OCI-LY1 (cell line): ENCODE results near the gene KRT6A.

Source experiments
- H2AFZ ChIP-seq: fragments of 200-600 bp; sonication (generic), shearing (Covaris generic); 2 replicates; pipeline ENCODE4 v1.6.0; 2014; ENCODE audit warnings: antibody characterized with exemption, mild to moderate bottlenecking, low read length
- H3F3A ChIP-seq: fragments of 200-600 bp; sonication (generic), shearing (Covaris generic); 2 replicates; pipeline ENCODE4 v1.6.0; 2014; ENCODE audit warnings: mild to moderate bottlenecking, antibody characterized with exemption, low read length, moderate library complexity; ENCODE audit not compliant: insufficient read depth
- H3K27ac ChIP-seq: fragments of 200-600 bp; sonication (generic); 2 replicates; pipeline ENCODE4 v1.5.1; 2014; ENCODE audit warnings: low read length, mixed run types, mild to moderate bottlenecking, low read depth; ENCODE audit not compliant: poor library complexity, severe bottlenecking
- H3K27me3 ChIP-seq: fragments of 200-600 bp; sonication (generic); 2 replicates; pipeline ENCODE4 v1.6.0; 2014; ENCODE audit warnings: antibody characterized with exemption, mild to moderate bottlenecking, low read length, moderate library complexity; ENCODE audit not compliant: insufficient read depth
- H3K36me3 ChIP-seq: fragments of 200-600 bp; sonication (generic); 2 replicates; pipeline ENCODE4 v1.6.1; 2014; ENCODE audit warnings: mild to moderate bottlenecking, antibody characterized with exemption, low read length, moderate library complexity, mixed read lengths; ENCODE audit not compliant: insufficient read depth
- H3K4me1 ChIP-seq: fragments of 200-600 bp; sonication (generic); 2 replicates; pipeline ENCODE4 v1.5.1; 2014; ENCODE audit warnings: mild to moderate bottlenecking, low read length, moderate library complexity; ENCODE audit not compliant: insufficient read depth, severe bottlenecking
- H3K4me2 ChIP-seq: fragments of 200-600 bp; sonication (generic), shearing (Covaris generic); 2 replicates; pipeline ENCODE4 v1.6.1; 2014; ENCODE audit warnings: low read length
- H3K4me3 ChIP-seq: fragments of 200-600 bp; sonication (generic); 2 replicates; pipeline ENCODE4 v1.5.1; 2014; ENCODE audit warnings: low read length, low read depth, mild to moderate bottlenecking, mixed read lengths; ENCODE audit not compliant: poor library complexity, severe bottlenecking
- H3K79me2 ChIP-seq: fragments of 200-600 bp; shearing (Covaris generic); 2 replicates; pipeline ENCODE4 v1.6.1; 2016; ENCODE audit warnings: mixed run types, low read length, mixed read lengths; ENCODE audit not compliant: insufficient read depth
- H3K9ac ChIP-seq: fragments of 200-600 bp; sonication (generic), shearing (Covaris generic); 2 replicates; pipeline ENCODE4 v1.6.1; 2014; ENCODE audit warnings: mild to moderate bottlenecking, low read length, mixed read lengths
- H3K9me2 ChIP-seq: fragments of 200-600 bp; sonication (generic), shearing (Covaris generic); 2 replicates; pipeline ENCODE4 v1.6.1; 2014; ENCODE audit warnings: low read depth, mild to moderate bottlenecking, low read length, mixed read lengths
- H3K9me3 ChIP-seq: fragments of 200-600 bp; shearing (Covaris generic); 2 replicates; pipeline ENCODE4 v1.6.1; 2014; ENCODE audit warnings: low read length, mixed read lengths
- H4K20me1 ChIP-seq: fragments of 200-600 bp; sonication (generic), shearing (Covaris generic); 2 replicates; pipeline ENCODE4 v1.6.0; 2016; ENCODE audit warnings: mild to moderate bottlenecking, low read length; ENCODE audit not compliant: insufficient read depth
- EZH2 ChIP-seq: fragments of 200-600 bp; sonication (generic), shearing (Covaris generic); IDR thresholded peaks from 2 replicates; pipeline ENCODE4 v1.8.0; 2017; ENCODE audit warnings: borderline replicate concordance, mixed run types, mild to moderate bottlenecking, antibody characterized with exemption, low read length, moderate library complexity, mixed read lengths
- TF ChIP-seq, protein P1 (sequence below): fragments of 200-600 bp; sonication (generic), shearing (Covaris generic); IDR thresholded peaks from 2 replicates; pipeline ENCODE4 v1.5.1; 2017; ENCODE audit warnings: mild to moderate bottlenecking, antibody characterized with exemption, low read length, moderate library complexity, mixed read lengths

KRT6A gene

DNA sequence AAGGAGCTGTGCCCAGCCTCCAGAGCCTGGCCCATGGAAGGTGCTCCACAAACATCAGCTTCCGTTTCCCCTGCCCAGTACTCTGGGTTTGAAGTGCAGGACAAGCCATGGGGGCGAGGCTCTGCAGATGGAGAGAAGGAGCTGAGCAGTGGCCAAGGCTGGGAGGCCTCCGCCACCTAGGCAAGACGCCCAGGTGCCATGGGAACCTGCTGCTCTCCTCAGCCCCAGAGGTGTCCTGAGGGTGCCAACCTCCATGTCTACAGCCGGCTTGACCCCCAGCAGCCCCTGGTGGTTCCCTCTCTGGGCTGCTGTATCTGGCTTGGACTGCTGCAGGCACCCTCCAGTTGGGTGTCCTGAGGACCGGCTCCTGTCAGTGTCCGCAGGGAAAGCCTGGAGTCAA is 47.5 kb upstream of the KRT6A start:
- Histone ChIP-seq H3K27ac (no peak overlapping the region), H3K4me3 (no peak overlapping the region), H2AFZ (no peak overlapping the region), H3K27me3 (no peaks in the 10 kb centered on the region), H3K4me2 (no peak overlapping the region), H3K9me2 (no peaks in the 10 kb centered on the region), H4K20me1 (no peaks in the 10 kb centered on the region), H3K9me3 (no peaks in the 10 kb centered on the region), H3K4me1 (no peaks in the 10 kb centered on the region), H3F3A (no peaks in the 10 kb centered on the region), H3K9ac (no peak overlapping the region), H3K36me3 (no peaks in the 10 kb centered on the region), H3K79me2 (no peaks in the 10 kb centered on the region)
- no peak for TF ChIP-seq EZH2
- TF ChIP-seq, protein P1, sequence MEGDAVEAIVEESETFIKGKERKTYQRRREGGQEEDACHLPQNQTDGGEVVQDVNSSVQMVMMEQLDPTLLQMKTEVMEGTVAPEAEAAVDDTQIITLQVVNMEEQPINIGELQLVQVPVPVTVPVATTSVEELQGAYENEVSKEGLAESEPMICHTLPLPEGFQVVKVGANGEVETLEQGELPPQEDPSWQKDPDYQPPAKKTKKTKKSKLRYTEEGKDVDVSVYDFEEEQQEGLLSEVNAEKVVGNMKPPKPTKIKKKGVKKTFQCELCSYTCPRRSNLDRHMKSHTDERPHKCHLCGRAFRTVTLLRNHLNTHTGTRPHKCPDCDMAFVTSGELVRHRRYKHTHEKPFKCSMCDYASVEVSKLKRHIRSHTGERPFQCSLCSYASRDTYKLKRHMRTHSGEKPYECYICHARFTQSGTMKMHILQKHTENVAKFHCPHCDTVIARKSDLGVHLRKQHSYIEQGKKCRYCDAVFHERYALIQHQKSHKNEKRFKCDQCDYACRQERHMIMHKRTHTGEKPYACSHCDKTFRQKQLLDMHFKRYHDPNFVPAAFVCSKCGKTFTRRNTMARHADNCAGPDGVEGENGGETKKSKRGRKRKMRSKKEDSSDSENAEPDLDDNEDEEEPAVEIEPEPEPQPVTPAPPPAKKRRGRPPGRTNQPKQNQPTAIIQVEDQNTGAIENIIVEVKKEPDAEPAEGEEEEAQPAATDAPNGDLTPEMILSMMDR: no peak

DNA sequence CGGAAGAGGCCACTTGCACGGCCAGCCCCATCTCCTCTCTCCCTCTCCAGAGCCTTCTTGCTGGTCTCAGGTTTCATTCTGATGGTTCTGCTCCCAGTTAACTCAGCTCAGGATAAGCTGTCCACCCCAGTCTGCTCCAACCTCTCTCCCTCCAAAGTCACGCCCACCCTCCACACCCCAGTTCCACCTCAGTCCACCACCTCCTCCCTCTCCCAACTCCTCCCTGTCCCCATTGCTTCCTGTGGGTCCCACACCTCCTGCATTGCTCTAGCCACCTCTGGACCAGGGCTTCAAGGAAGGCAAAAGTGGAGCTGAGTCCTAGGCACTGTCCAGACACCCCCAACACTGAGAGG is 46.7 kb upstream of the KRT6A start:
- Histone ChIP-seq H3K9ac (no peak overlapping the region), H3K4me1 (no peaks in the 10 kb centered on the region), H3F3A (no peaks in the 10 kb centered on the region), H3K36me3 (no peaks in the 10 kb centered on the region), H4K20me1 (no peaks in the 10 kb centered on the region), H2AFZ (no peak overlapping the region), H3K79me2 (no peaks in the 10 kb centered on the region), H3K27ac (no peak overlapping the region), H3K4me2 (no peak overlapping the region), H3K27me3 (no peaks in the 10 kb centered on the region), H3K4me3 (no peak overlapping the region), H3K9me3 (no peaks in the 10 kb centered on the region), H3K9me2 (no peaks in the 10 kb centered on the region)
- TF ChIP-seq, protein P1: no peak
- TF ChIP-seq EZH2: no peak

DNA sequence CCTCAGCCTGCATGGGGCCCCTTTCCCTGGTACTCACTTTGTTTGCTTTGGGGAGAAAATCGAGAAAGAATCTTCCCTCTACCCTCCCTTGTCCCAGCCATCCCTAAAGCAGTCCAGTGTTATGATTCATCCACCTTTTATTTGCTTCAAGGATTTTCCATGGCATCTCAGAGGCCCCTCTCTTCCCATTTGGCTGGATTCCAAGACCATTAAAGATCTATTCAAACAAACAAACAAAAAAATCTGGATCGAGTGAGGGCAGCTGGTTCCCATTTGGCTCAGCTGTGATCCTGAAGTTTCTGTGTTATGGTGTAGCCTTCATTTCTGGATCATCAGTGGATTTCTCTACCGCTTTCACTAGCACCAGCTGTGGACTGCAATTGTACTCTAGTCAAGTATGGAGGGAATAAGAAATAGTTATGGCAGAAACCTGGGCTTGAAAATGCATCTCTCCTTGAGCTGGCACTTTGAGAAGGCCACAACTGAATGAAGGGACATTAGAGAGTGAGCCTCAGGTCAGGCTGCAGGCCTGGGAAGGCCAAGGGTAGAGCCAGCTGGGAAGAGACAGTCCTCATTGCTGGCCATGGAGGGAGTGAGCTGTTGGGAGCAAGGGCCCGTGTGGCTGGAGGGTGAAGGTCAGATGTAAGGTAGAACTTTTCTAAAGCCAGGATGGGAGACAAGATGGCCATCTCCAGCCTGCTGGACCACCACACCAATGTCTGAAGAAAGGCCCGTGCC is 46.2 kb upstream of the KRT6A start:
- Histone ChIP-seq H4K20me1 (no peaks in the 10 kb centered on the region), H3K27ac (no peak overlapping the region), H3K9me2 (no peaks in the 10 kb centered on the region), H3K27me3 (no peaks in the 10 kb centered on the region), H3K4me2 (no peak overlapping the region), H3K36me3 (no peaks in the 10 kb centered on the region), H3K4me3 (no peak overlapping the region), H2AFZ (no peak overlapping the region), H3F3A (no peaks in the 10 kb centered on the region), H3K9me3 (no peaks in the 10 kb centered on the region), H3K79me2 (no peaks in the 10 kb centered on the region), H3K4me1 (no peaks in the 10 kb centered on the region), H3K9ac (no peak overlapping the region)
- TF ChIP-seq, protein P1: no peak
- TF ChIP-seq EZH2: no peak
